Hematopoietic multipotent progenitor cell treated with erythropoietin and hydrocortisone succinate and interleukin-3 and kit ligand, for 6 days (in vitro differentiated cells): ENCODE measurements around the gene PRSS48.
"Not testable (repeated sequence)": the region's sequence is repeated elsewhere in the genome, so short reads cannot be mapped to it uniquely, and the experiment has no call there.

ENCODE experiments used
- DNase-seq: peaks from one replicate; pipeline ENCODE4 v3.0.0-alpha.2; 2015

PRSS48 gene

DNA sequence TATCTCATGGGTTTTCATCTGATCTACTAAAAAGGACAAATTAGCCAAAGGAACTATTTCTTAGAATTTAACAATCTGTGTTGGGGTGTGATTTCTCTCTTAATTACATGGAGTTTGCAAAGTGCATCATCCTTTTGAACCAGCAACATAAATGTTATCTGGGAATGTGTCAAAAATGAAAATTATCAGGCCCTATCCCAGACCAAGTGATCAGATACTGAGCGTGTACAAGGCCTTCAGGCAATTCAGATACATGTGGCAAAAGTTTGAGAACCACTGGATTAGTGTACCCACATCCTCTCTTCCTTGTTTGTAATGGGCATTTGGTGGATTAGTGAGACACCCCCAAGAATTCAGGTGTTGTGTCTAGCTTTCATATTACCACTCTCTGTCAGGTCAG lies 44.6 kb downstream of the PRSS48 start:
- DNase-seq, result no peak

DNA sequence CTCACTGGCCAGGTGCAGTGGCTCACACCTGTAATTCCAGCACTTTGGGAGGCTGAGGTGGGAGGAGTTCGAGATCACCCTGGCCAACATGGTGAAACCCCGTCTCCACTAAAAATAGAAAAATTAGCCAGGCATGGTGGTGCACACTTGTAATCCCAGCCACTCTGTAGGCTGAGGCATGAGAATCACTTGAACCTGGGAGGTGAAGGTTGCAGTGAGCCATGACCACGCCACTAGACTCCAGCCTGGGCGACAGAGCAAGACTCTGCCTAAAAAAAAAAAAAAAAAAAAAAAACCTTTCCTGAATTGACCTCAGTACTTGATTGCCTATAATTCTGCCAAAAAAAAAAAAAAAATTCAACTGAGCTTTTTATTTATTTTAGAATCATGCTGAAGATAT lies 45.2 kb downstream of the PRSS48 start:
- DNase-seq, result not testable (repeated sequence)

DNA sequence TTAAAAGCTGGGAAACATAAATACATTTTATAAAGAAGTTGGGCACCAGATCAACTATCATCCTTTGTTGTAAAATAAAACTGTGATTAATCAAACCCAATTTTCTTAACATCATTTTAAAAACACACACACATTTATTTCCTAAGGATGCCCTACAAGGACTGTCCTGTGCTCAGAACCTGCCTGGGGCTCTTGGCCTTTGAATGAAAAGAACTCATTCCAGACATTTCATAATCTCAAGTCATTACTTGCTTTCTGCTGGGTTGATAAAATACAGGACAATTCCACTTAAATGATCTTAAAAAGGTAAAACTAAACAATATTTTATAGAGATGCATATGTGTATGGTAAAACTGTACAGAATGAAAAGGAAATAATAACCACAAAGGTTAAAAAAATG lies 45.6 kb downstream of the PRSS48 start:
- no peak for DNase-seq

DNA sequence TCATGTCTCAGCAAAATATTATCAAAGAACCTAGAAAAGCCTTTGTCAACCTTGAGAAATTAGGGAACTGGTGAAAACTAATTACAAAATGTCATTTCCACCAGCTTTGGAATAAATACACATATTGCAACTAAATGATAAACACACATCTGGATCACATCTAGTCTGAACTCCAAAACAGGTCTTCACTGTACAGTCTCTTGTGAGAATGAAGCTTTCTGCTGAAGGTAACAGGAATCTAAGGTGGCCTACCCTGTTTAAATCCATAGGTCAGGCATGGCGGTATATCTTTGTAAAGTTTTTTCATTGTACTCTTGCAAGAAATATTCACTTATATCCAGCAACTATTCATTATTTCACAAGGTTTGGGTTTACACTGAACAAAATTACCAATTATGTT lies 46.7 kb downstream of the PRSS48 start:
- no peak for DNase-seq

DNA sequence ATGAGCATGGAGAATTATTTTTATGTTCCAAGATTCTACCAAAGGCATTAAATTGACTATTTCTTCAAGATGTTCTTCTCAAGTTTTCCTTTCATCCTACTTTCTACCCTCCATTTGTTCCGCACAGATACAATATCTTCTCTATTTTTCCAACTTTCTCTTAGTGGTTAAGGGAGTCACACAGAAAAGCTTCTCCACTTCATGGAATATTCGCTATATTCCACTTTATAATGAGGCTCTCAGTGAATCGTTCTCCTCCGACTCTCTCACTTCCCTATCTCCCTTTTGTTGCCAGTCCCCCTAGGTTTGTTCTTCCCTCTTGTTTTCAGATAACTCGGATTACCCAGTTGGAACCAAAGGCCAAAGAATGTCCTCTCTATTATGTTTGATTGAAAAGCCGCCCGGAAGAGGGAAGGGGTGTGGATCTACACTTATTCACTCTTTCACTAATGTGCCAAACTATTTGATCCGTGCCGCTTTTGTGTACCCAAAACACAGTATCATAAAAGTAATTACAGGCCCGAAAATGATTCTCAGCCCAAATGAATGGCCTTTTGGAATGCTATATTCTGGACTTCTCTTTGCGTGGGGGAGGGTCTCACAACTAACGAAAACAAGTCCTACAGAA lies 47.3 kb downstream of the PRSS48 start:
- no peak for DNase-seq

DNA sequence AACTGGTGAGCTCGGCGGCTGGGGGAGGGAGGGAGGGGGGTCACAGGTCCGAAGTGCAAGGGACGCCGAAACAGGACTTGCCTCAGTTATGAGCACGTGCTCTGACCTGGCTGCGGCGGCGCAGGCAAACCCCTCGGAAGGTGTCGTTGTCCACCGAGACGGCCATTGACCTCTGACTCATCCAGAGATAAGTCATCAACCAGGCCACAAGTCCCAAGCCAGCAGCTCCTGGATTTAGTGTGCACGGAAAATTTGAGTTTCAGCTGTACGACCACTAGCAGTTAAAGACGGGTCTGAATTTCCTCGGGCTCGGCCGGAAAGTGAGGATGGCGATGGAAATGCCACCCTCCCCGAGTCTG lies 47.8 kb downstream of the PRSS48 start:
- peak; percentile 5 for DNase-seq

DNA sequence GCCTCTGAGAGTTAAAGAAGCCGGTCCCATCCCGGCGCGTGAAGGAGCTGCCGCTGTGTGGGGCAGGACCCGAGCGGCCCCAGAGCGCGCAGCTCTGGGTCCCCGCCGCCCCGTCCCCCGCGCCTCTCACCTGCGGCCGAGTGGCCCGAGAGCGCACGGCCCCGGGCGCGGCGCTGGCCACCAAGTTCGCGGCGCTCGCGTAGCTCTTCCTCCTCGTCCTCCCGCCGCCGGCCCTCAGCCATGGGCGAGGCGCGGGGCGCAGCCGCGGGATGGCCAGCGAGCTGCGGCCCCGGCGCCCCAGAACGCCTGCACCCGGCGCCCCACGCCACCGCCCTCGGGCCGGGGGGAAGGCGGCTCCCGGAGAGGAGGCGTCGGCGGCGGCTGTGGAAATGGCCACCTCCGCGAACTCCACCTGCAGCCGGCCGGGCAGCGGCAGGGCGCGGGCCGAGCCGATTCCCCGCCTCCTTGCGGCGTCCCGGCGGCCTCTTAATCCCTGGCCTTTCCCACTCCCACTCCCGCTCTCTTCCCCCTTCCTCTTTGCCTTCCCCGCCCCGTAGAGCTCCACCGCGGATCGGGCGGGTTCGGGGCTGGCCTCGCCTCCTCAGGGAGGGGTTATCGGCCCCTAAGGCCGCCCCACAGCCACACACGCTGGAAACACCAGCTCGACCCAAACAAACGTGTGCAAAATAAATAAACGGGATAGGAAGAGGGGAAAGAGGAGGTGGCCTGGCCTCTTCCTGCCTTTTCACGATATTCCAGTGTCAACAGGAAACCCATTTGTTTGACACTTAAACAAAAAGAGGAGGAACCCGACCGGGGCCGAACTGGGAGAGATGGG lies 48.4 kb downstream of the PRSS48 start, which contains the start of gene SH3D19:
TSS of gene SH3D19 (minus strand) at position 495 of the 838 bp plus-strand sequence. CDS start at position 242, 253 bp downstream.
- no peak for DNase-seq

DNA sequence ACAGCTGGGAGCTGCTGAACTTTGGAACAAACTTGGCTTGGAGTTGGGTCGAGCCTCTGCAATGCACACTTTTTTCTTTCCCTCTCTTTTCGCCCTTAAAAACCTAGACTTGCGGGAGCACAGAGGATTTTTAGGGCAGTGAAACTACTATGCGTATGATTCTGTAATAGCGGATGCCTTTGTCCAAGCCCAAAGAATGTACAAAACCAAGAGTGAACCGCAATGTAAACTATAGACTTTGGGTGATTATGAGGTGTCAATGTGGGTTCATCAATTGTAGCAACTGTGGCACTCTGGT lies 48.9 kb downstream of the PRSS48 start:
- DNase-seq, result no peak

DNA sequence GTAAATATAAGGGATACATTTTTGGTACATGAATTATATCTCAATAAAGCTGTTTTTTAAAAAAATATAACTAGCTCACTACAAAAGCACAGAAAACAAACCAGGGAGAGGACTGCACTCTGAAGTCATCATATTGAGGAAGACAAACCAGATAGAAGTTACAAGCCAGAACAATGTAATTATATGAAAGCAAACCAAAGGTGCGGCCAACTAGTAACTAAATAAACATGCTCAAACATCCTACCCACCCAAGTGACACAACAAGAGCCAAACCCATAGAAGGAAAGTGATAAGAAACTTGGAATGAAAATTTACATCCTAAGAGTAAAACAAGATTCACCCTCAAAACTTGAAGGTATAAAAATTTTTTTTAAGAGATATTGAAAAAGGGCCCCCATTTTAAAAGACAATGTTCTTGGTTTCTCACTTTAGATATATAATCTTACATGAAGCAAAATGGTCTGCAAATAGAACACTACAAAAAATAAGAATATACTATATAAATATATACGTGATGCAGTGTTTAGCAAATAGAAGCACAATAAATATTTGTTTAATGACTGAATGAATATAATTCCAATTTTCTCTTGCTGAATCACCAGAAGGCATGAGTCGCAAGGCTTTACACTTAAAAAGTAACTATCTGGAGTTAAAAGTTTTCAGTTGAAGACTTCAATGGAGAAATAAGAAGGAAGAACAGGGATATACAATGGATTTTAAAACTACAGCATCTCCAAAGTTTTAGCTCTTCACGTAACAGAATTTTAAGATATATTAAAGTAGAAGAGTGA lies 52.5 kb downstream of the PRSS48 start:
- no peak for DNase-seq

DNA sequence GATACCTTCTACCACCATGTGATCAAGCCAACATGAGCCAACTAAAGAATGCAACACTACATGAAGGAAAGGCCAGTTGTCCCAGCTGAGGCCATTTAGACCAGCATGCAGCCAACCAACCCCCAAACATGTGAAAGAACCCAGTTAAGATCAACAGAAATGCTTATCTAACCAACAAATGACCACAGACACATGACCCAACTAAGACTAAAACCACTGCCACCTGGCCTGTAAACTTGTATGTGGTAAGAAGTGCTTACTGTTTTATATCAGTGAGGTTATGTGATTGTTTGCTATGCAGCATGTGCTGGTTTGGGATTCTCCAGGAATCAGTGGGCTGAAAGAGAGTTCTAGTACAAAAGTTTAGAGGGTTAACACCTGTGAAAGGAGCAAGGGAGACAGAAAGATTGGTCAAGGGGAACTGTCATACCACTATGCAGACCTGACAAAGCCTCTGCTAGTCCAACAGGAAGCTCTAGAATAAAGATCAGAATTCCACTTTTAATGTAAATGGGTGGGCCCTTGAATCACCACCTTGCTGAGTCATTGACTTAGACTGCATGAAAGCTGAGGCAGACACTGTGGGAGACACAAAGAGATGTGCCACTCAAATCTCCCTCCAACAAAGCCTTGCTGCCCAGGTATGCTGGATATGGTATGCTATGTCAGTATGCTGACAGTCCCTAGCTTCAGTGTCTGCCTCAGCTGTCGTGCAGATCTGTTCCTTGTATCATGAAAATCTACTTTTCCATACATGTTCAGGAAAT lies 54.5 kb downstream of the PRSS48 start:
- peak; percentile 11 for DNase-seq

DNA sequence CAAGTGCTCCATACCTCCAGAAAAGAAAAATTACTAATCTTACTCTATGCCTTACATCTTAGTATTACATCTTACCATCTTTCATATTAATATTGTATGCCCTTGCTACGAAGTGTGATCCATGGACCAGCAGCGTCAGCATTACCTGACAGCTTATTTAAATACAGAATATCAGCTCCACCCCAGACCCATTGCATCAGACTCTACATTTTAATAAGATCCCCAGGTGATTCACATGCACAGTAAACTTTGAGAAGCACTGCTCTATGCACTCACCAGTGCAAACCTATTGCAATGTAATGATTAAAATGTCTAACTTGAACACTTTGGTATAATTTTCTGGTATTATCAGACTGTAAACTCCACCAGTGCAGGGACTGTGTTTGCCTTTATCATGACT lies 62.5 kb downstream of the PRSS48 start:
- DNase-seq, result no peak

DNA sequence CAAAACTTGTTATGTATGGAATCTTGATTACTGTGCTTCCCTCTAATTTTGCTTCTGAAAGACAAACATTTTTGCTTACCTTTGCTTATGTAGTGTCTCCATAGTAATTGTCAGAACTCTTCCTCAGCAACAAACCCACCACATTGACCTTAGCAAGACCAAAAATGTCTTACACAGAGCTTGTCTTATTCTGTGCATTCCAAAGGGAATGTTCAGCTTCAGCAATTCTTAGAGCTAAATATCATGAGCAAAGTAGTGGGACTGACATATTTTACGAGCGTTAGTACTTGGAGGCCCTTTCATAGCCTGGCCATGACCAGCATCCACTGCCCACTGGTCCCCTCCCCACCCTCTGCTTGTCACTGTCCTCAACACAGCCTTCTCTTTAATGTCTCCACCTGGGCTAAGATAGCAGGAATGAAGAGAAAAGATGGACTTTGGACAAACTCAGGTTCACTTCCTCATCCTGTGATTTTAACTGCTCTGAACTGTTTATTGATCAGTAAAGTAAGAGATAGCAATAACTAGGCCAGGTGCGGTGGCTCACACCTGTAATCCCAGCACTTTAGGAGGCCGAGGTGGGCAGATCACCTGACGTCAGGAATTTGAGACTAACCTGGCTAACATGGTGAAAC lies 63.9 kb downstream of the PRSS48 start:
- no peak for DNase-seq
